Stimulated activated naive B cell treated with anti-CD40 and anti-IgM and Interleukin-4, amounts not matched to agents 10 μg/mL and 1 μg/mL and 100 μg/mL, for 72 hours (primary cell): ENCODE measurements around the gene LEFTY1.
"Not testable (repeated sequence)": the region's sequence is repeated elsewhere in the genome, so short reads cannot be mapped to it uniquely, and the experiment has no call there.

Source experiments
- ATAC-seq, 2 donors: fragments of 150-1000 bp; cut with Tn5 transposase; replicated peaks; 2 replicates each; pipeline ENCODE4 v1.10.0; 2021; ENCODE audit warnings: moderate library complexity in 1 of 2
- DNase-seq: peaks from one replicate; pipeline ENCODE4 v3.0.0; 2021
- H3K27ac Mint-ChIP-seq: one replicate; pipeline ENCODE4 v1.8.0; 2022; ENCODE audit warnings: mild to moderate bottlenecking, mixed read lengths
- H3K27me3 Mint-ChIP-seq, 2 donors: one replicate each; pipeline ENCODE4 v1.8.0; 2022; ENCODE audit warnings: mixed read lengths in 2 of 2
- H3K36me3 Mint-ChIP-seq, 2 donors: one replicate each; pipeline ENCODE4 v1.8.0; 2022; ENCODE audit warnings: mixed read lengths in 2 of 2, mild to moderate bottlenecking in 1 of 2
- H3K4me1 Mint-ChIP-seq, 2 donors: one replicate each; pipeline ENCODE4 v1.8.0; 2022; ENCODE audit warnings: mixed read lengths in 2 of 2, mild to moderate bottlenecking in 1 of 2
- H3K4me3 Mint-ChIP-seq, 2 donors: one replicate each; pipeline ENCODE4 v1.8.0; 2022; ENCODE audit warnings: mild to moderate bottlenecking in 2 of 2, mixed read lengths in 2 of 2, moderate library complexity in 1 of 2
- H3K9me3 Mint-ChIP-seq, 2 donors: one replicate each; pipeline ENCODE4 v1.8.0; 2022; ENCODE audit warnings: mixed read lengths in 2 of 2, mild to moderate bottlenecking in 1 of 2

The LEFTY1 gene

GRCh38 chr1:225906467-225906866, 17.5 kb upstream of the LEFTY1 start:
- DNase-seq: no peak
- H3K4me3 Mint-ChIP-seq: no peak overlapping the region
- H3K27me3 Mint-ChIP-seq: no peaks in the 10 kb centered on the region
- H3K9me3 Mint-ChIP-seq: peaks cover 0 to 2% of the 10 kb centered on the region in 2 donors
- no peak for ATAC-seq
- H3K4me1 Mint-ChIP-seq: peaks cover 11 to 18% of the 10 kb centered on the region in 2 donors
- H3K36me3 Mint-ChIP-seq: no peaks in the 10 kb centered on the region
- peak overlapping the region; percentile 15 for H3K27ac Mint-ChIP-seq

- H3K27ac Mint-ChIP-seq: no peak overlapping the region
- H3K4me1 Mint-ChIP-seq: peaks cover 8 to 11% of the 10 kb centered on the region in 2 donors
- no peak overlapping the region for H3K4me3 Mint-ChIP-seq
- DNase-seq: no peak
- H3K27me3 Mint-ChIP-seq: no peaks in the 10 kb centered on the region
- ATAC-seq: no peak
- H3K36me3 Mint-ChIP-seq: no peaks in the 10 kb centered on the region
- peaks cover 0 to 2% of the 10 kb centered on the region in 2 donors for H3K9me3 Mint-ChIP-seq
Measured at GRCh38 chr1:225903623-225904022, 14.7 kb upstream of the LEFTY1 start.

GRCh38 chr1:225899044-225899925, 10.3 kb upstream of the LEFTY1 start:
- no peak for DNase-seq
- ATAC-seq: no peak
- Mint-ChIP-seq H3K9me3 (peaks cover 0 to 2% of the 10 kb centered on the region in 2 donors), H3K4me1 (peaks cover 27 to 39% of the 10 kb centered on the region in 2 donors), H3K36me3 (no peaks in the 10 kb centered on the region), H3K27me3 (no peaks in the 10 kb centered on the region), H3K4me3 (no peak overlapping the region), H3K27ac (no peak overlapping the region)

GRCh38 chr1:225897595-225898514, 8.9 kb upstream of the LEFTY1 start:
- H3K27me3 Mint-ChIP-seq: no peaks in the 10 kb centered on the region
- DNase-seq (no peak), ATAC-seq (no peak)
- H3K27ac Mint-ChIP-seq: peak overlapping the region; percentile 92
- H3K4me1 Mint-ChIP-seq: peaks cover 27 to 39% of the 10 kb centered on the region in 2 donors
- H3K4me3 Mint-ChIP-seq: peak overlapping the region; percentile 11 to 33
- H3K9me3 Mint-ChIP-seq: no peaks in the 10 kb centered on the region
- no peaks in the 10 kb centered on the region for H3K36me3 Mint-ChIP-seq

- no peaks in the 10 kb centered on the region for H3K36me3 Mint-ChIP-seq
- peak; percentile 100 for ATAC-seq
- H3K9me3 Mint-ChIP-seq: no peaks in the 10 kb centered on the region
- H3K27me3 Mint-ChIP-seq: no peaks in the 10 kb centered on the region
- peak; percentile 70 for DNase-seq
- peak overlapping the region; percentile 92 for H3K27ac Mint-ChIP-seq
- peak overlapping the region; percentile 33 to 56 for H3K4me3 Mint-ChIP-seq
- H3K4me1 Mint-ChIP-seq: peaks cover 27 to 39% of the 10 kb centered on the region in 2 donors
Measured at GRCh38 chr1:225896937-225897549, 8.1 kb upstream of the LEFTY1 start.

- DNase-seq (no peak), ATAC-seq (no peak)
- Mint-ChIP-seq H3K9me3 (no peaks in the 10 kb centered on the region), H3K4me1 (peaks cover 27 to 39% of the 10 kb centered on the region in 2 donors), H3K27me3 (no peaks in the 10 kb centered on the region), H3K4me3 (no peak overlapping the region), H3K27ac (peak overlapping the region; percentile 92), H3K36me3 (no peaks in the 10 kb centered on the region)
Measured at GRCh38 chr1:225896494-225896893, 7.5 kb upstream of the LEFTY1 start.

GRCh38 chr1:225892307-225892706, 3.4 kb upstream of the LEFTY1 start:
- ATAC-seq: no peak
- Mint-ChIP-seq H3K36me3 (no peaks in the 10 kb centered on the region), H3K27ac (no peak overlapping the region), H3K9me3 (no peaks in the 10 kb centered on the region), H3K27me3 (peaks cover 0 to 11% of the 10 kb centered on the region in 2 donors), H3K4me3 (no peak overlapping the region), H3K4me1 (peaks cover 8 to 22% of the 10 kb centered on the region in 2 donors)
- no peak for DNase-seq

GRCh38 chr1:225891229-225891972, 2.5 kb upstream of the LEFTY1 start:
- no peak for DNase-seq
- ATAC-seq: no peak
- Mint-ChIP-seq H3K9me3 (no peaks in the 10 kb centered on the region), H3K27ac (no peak overlapping the region), H3K4me3 (no peak overlapping the region), H3K36me3 (no peaks in the 10 kb centered on the region), H3K4me1 (peaks cover 2 to 20% of the 10 kb centered on the region in 2 donors), H3K27me3 (peaks cover 0 to 18% of the 10 kb centered on the region in 2 donors)

GRCh38 chr1:225890346-225891228, 1.6 kb upstream of the LEFTY1 start:
- DNase-seq: no peak

GRCh38 chr1:225889743-225890142, 797 bp upstream of the LEFTY1 start:
- Mint-ChIP-seq H3K9me3 (no peaks in the 10 kb centered on the region), H3K4me1 (peaks cover 2 to 14% of the 10 kb centered on the region in 2 donors), H3K36me3 (no peaks in the 10 kb centered on the region), H3K4me3 (no peak overlapping the region), H3K27ac (no peak overlapping the region), H3K27me3 (peaks cover 0 to 18% of the 10 kb centered on the region in 2 donors)
- ATAC-seq (no peak), DNase-seq (no peak)

More at GRCh38 chr1:225890346-225891228, 1.6 kb upstream of the LEFTY1 start:
- no peak overlapping the region for H3K27ac Mint-ChIP-seq
- H3K9me3 Mint-ChIP-seq: no peaks in the 10 kb centered on the region
- no peaks in the 10 kb centered on the region for H3K36me3 Mint-ChIP-seq
- H3K4me3 Mint-ChIP-seq: no peak overlapping the region
- H3K27me3 Mint-ChIP-seq: peaks cover 0 to 18% of the 10 kb centered on the region in 2 donors
- no peak for ATAC-seq
- peaks cover 2 to 14% of the 10 kb centered on the region in 2 donors for H3K4me1 Mint-ChIP-seq

GRCh38 chr1:225888289-225888897, 553 bp downstream of the LEFTY1 start:
- Mint-ChIP-seq H3K4me1 (peaks cover 6 to 22% of the 10 kb centered on the region in 2 donors), H3K36me3 (no peaks in the 10 kb centered on the region), H3K27ac (no peak overlapping the region), H3K4me3 (no peak overlapping the region), H3K9me3 (no peaks in the 10 kb centered on the region), H3K27me3 (peaks cover 0 to 18% of the 10 kb centered on the region in 2 donors)
- ATAC-seq (no peak), DNase-seq (no peak)

GRCh38 chr1:225887554-225888288, 1.2 kb downstream of the LEFTY1 start:
- peaks cover 0 to 18% of the 10 kb centered on the region in 2 donors for H3K27me3 Mint-ChIP-seq
- not testable (repeated sequence) for ATAC-seq, H3K4me3 Mint-ChIP-seq, H3K9me3 Mint-ChIP-seq, H3K27ac Mint-ChIP-seq, DNase-seq, H3K36me3 Mint-ChIP-seq
- H3K4me1 Mint-ChIP-seq: peaks cover 9 to 26% of the 10 kb centered on the region in 2 donors
